Adrenal gland (tissue), 5 donors: ENCODE data around the gene SLC38A2.

ENCODE experiments used
- POLR2A ChIP-seq, 2 donors: fragments of 450-650 bp; IDR thresholded peaks; one replicate each; pipeline ENCODE4 v1.6.1; 2017; ENCODE audit warnings: antibody characterized with exemption in 2 of 2, mild to moderate bottlenecking in 2 of 2, moderate library complexity in 1 of 2
- TF ChIP-seq, protein P1 (sequence below), 6 experiments: fragments of 450-650 bp in 4 of 6; fragments of 200-600 bp in 2 of 6; sonication (generic) in 1 of 6; IDR thresholded peaks; 1 replicate in 5 of 6; 2 replicates in 1 of 6; pipeline versions ENCODE4 v1.5.1 to v1.8.0; 2016 to 2021; ENCODE audit warnings: antibody characterized with exemption in 6 of 6, mild to moderate bottlenecking in 2 of 6, moderate library complexity in 1 of 6
- donor health status: DM: no; HTN: no; CAD: no.

DNA sequence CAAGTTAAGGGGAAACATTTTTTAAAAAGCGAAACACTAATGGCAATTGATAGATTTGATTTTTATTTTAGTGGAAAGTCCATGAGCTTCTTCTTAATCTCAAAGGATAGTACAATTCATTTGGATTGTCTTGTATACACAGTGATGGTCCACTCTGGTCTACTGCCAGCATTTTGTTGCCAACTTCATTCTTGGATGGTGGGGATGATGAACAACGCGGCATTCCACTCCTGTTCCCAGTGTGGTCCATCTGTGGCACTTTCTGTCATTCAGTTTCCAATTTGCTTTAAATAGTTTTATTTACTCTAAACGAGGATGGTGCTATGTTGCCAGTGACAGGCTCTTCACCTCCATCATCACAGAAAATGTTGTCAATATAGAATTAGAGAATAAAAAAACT lies 40.3 kb upstream of the SLC38A2 start:
- TF ChIP-seq, protein P1, sequence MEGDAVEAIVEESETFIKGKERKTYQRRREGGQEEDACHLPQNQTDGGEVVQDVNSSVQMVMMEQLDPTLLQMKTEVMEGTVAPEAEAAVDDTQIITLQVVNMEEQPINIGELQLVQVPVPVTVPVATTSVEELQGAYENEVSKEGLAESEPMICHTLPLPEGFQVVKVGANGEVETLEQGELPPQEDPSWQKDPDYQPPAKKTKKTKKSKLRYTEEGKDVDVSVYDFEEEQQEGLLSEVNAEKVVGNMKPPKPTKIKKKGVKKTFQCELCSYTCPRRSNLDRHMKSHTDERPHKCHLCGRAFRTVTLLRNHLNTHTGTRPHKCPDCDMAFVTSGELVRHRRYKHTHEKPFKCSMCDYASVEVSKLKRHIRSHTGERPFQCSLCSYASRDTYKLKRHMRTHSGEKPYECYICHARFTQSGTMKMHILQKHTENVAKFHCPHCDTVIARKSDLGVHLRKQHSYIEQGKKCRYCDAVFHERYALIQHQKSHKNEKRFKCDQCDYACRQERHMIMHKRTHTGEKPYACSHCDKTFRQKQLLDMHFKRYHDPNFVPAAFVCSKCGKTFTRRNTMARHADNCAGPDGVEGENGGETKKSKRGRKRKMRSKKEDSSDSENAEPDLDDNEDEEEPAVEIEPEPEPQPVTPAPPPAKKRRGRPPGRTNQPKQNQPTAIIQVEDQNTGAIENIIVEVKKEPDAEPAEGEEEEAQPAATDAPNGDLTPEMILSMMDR (IDR thresholded peaks at IDR 0.05), result no peak
- no peak for TF ChIP-seq POLR2A (IDR thresholded peaks at IDR 0.05)
